SJCRH30 (cell line): ENCODE results near the gene ADNP2. TPM values are rescaled to one million over a fixed set of nuclear protein-coding genes. Genes with fewer than 3 reads are reported as not detected.
"Not testable (repeated sequence)": the region's sequence is repeated elsewhere in the genome, so short reads cannot be mapped to it uniquely, and the experiment has no call there.

Experiments used
- DNase-seq, 2 experiments: peaks; one replicate each; pipeline ENCODE4 v3.0.0-alpha.2; 2015 to 2020
- H3K27ac ChIP-seq: fragments of 250-450 bp; sonication (Bioruptor Pico); 2 replicates; pipeline ENCODE4 v1.5.1; 2020; ENCODE audit warnings: mild to moderate bottlenecking, moderate library complexity
- H3K27me3 ChIP-seq: fragments of 250-450 bp; sonication (Bioruptor Pico); 2 replicates; pipeline ENCODE4 v1.5.1; 2020; ENCODE audit warnings: mild to moderate bottlenecking, moderate library complexity
- H3K36me3 ChIP-seq: fragments of 250-450 bp; sonication (Bioruptor Pico); 2 replicates; pipeline ENCODE4 v1.5.1; 2020; ENCODE audit warnings: mild to moderate bottlenecking, moderate library complexity
- H3K4me1 ChIP-seq: fragments of 250-450 bp; sonication (Bioruptor Pico); 2 replicates; pipeline ENCODE4 v1.5.1; 2020; ENCODE audit warnings: mild to moderate bottlenecking, moderate library complexity
- H3K4me3 ChIP-seq: fragments of 250-450 bp; sonication (Bioruptor Pico); 2 replicates; pipeline ENCODE4 v1.5.1; 2020; ENCODE audit warnings: mild to moderate bottlenecking, moderate library complexity
- H3K9me3 ChIP-seq: fragments of 250-450 bp; sonication (Bioruptor Pico); replicated peaks from 2 replicates; pipeline ENCODE4 v1.5.1; 2020; ENCODE audit warnings: mild to moderate bottlenecking, moderate library complexity
- total RNA-seq: library from RNA; depleted of rRNA; stranded (reverse); fragments of >200 nt; shearing (Covaris generic); gene quantifications from 2 replicates; pipeline ENCODE4 v1.2.3, GENCODE V29; 2014

ADNP2 gene
- total RNA-seq, 1 experiment from 2014 or later = 39.6 TPM

GRCh38 chr18:80147418-80148325, 38.6 kb downstream of the ADNP2 start:
- H3K9me3 ChIP-seq = no peaks in the 10 kb centered on the region
- DNase-seq = no peak
- H3K36me3 ChIP-seq = no peaks in the 10 kb centered on the region
- no peaks in the 10 kb centered on the region for H3K4me1 ChIP-seq
- no peak overlapping the region for H3K4me3 ChIP-seq
- H3K27me3 ChIP-seq = no peaks in the 10 kb centered on the region
- no peak overlapping the region for H3K27ac ChIP-seq

GRCh38 chr18:80148326-80149199, 39.5 kb downstream of the ADNP2 start:
- Histone ChIP-seq H3K27ac (no peak overlapping the region), H3K27me3 (no peaks in the 10 kb centered on the region), H3K36me3 (no peaks in the 10 kb centered on the region), H3K4me1 (no peaks in the 10 kb centered on the region), H3K4me3 (no peak overlapping the region), H3K9me3 (no peaks in the 10 kb centered on the region)
- DNase-seq = no peak

GRCh38 chr18:80149667-80150066, 40.6 kb downstream of the ADNP2 start:
- Histone ChIP-seq H3K9me3 (no peaks in the 10 kb centered on the region), H3K27me3 (no peaks in the 10 kb centered on the region), H3K4me1 (no peaks in the 10 kb centered on the region), H3K36me3 (no peaks in the 10 kb centered on the region), H3K27ac (no peak overlapping the region), H3K4me3 (no peak overlapping the region)
- DNase-seq = no peak

- DNase-seq = peak in 1 of 2 experiments; percentile 32
- Histone ChIP-seq H3K9me3 (no peaks in the 10 kb centered on the region), H3K4me3 (no peak overlapping the region), H3K27ac (no peak overlapping the region), H3K27me3 (no peaks in the 10 kb centered on the region), H3K4me1 (no peaks in the 10 kb centered on the region), H3K36me3 (no peaks in the 10 kb centered on the region)
Measured at GRCh38 chr18:80154293-80154692, 45.2 kb downstream of the ADNP2 start.

GRCh38 chr18:80157708-80158343, 48.8 kb downstream of the ADNP2 start:
- H3K36me3 ChIP-seq = no peaks in the 10 kb centered on the region
- no peaks in the 10 kb centered on the region for H3K27me3 ChIP-seq
- no peaks in the 10 kb centered on the region for H3K9me3 ChIP-seq
- peak; percentile 53 to 71 for DNase-seq
- H3K4me3 ChIP-seq = no peak overlapping the region
- H3K27ac ChIP-seq = no peak overlapping the region
- no peaks in the 10 kb centered on the region for H3K4me1 ChIP-seq

GRCh38 chr18:80158365-80158764, 49.3 kb downstream of the ADNP2 start:
- H3K9me3 ChIP-seq = no peaks in the 10 kb centered on the region
- no peak overlapping the region for H3K27ac ChIP-seq
- H3K36me3 ChIP-seq = no peaks in the 10 kb centered on the region
- H3K27me3 ChIP-seq = no peaks in the 10 kb centered on the region
- H3K4me3 ChIP-seq = no peak overlapping the region
- no peaks in the 10 kb centered on the region for H3K4me1 ChIP-seq
- DNase-seq = no peak

- H3K36me3 ChIP-seq = no peaks in the 10 kb centered on the region
- no peaks in the 10 kb centered on the region for H3K4me1 ChIP-seq
- no peaks in the 10 kb centered on the region for H3K27me3 ChIP-seq
- H3K4me3 ChIP-seq = no peak overlapping the region
- no peak for DNase-seq
- H3K27ac ChIP-seq = no peak overlapping the region
- no peaks in the 10 kb centered on the region for H3K9me3 ChIP-seq
Measured at GRCh38 chr18:80159713-80160636, 50.9 kb downstream of the ADNP2 start.

- DNase-seq = no peak
- Histone ChIP-seq H3K4me1 (no peaks in the 10 kb centered on the region), H3K27me3 (no peaks in the 10 kb centered on the region), H3K27ac (no peak overlapping the region), H3K9me3 (no peaks in the 10 kb centered on the region), H3K4me3 (no peak overlapping the region), H3K36me3 (no peaks in the 10 kb centered on the region)
Measured at GRCh38 chr18:80161781-80162417, 52.8 kb downstream of the ADNP2 start.

- no peak for DNase-seq
- Histone ChIP-seq H3K9me3 (no peaks in the 10 kb centered on the region), H3K27me3 (no peaks in the 10 kb centered on the region), H3K4me3 (no peak overlapping the region), H3K36me3 (no peaks in the 10 kb centered on the region), H3K27ac (no peak overlapping the region), H3K4me1 (no peaks in the 10 kb centered on the region)
Measured at GRCh38 chr18:80163183-80163582, 54.1 kb downstream of the ADNP2 start.

- H3K4me1 ChIP-seq, H3K4me3 ChIP-seq, H3K36me3 ChIP-seq, H3K9me3 ChIP-seq, DNase-seq, H3K27ac ChIP-seq, H3K27me3 ChIP-seq: not testable (repeated sequence)
Measured at GRCh38 chr18:80164727-80165355, 55.8 kb downstream of the ADNP2 start.

GRCh38 chr18:80166240-80166639, 57.2 kb downstream of the ADNP2 start:
- Histone ChIP-seq H3K27me3 (no peaks in the 10 kb centered on the region), H3K27ac (no peak overlapping the region), H3K9me3 (no peaks in the 10 kb centered on the region), H3K36me3 (no peaks in the 10 kb centered on the region), H3K4me1 (no peaks in the 10 kb centered on the region), H3K4me3 (no peak overlapping the region)
- no peak for DNase-seq

- Histone ChIP-seq H3K27ac (no peak overlapping the region), H3K27me3 (no peaks in the 10 kb centered on the region), H3K9me3 (no peaks in the 10 kb centered on the region), H3K4me1 (no peaks in the 10 kb centered on the region), H3K4me3 (no peak overlapping the region), H3K36me3 (no peaks in the 10 kb centered on the region)
- DNase-seq = no peak
Measured at GRCh38 chr18:80166725-80167124, 57.7 kb downstream of the ADNP2 start.

- Histone ChIP-seq H3K4me1 (no peaks in the 10 kb centered on the region), H3K27ac (no peak overlapping the region), H3K4me3 (no peak overlapping the region), H3K36me3 (no peaks in the 10 kb centered on the region), H3K27me3 (no peaks in the 10 kb centered on the region), H3K9me3 (no peaks in the 10 kb centered on the region)
- DNase-seq = no peak
Measured at GRCh38 chr18:80167331-80167730, 58.3 kb downstream of the ADNP2 start.
